Activated CD8-positive, alpha-beta memory T cell treated with anti-CD3 and anti-CD28 coated beads for 24 hours (primary cell): ENCODE measurements around the gene GRAMD2B.
A peak's percentile ranks its signal among the peaks of the same experiment; 100 is the strongest.
"Not testable (repeated sequence)": the region's sequence is repeated elsewhere in the genome, so short reads cannot be mapped to it uniquely, and the experiment has no call there.

Experiments
- DNase-seq: peaks from one replicate; pipeline ENCODE4 v3.0.0-alpha.2; 2020

Gene GRAMD2B, protein sequence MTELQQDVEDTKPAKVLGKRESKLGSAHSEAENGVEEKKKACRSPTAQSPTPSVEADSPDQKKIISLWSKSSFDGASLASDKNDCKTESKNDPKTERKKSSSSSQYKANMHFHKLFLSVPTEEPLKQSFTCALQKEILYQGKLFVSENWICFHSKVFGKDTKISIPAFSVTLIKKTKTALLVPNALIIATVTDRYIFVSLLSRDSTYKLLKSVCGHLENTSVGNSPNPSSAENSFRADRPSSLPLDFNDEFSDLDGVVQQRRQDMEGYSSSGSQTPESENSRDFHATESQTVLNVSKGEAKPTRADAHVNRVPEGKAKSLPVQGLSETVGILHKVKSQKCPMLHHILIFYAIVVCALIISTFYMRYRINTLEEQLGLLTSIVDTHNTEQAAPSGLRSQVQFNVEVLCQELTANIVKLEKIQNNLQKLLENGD

DNA sequence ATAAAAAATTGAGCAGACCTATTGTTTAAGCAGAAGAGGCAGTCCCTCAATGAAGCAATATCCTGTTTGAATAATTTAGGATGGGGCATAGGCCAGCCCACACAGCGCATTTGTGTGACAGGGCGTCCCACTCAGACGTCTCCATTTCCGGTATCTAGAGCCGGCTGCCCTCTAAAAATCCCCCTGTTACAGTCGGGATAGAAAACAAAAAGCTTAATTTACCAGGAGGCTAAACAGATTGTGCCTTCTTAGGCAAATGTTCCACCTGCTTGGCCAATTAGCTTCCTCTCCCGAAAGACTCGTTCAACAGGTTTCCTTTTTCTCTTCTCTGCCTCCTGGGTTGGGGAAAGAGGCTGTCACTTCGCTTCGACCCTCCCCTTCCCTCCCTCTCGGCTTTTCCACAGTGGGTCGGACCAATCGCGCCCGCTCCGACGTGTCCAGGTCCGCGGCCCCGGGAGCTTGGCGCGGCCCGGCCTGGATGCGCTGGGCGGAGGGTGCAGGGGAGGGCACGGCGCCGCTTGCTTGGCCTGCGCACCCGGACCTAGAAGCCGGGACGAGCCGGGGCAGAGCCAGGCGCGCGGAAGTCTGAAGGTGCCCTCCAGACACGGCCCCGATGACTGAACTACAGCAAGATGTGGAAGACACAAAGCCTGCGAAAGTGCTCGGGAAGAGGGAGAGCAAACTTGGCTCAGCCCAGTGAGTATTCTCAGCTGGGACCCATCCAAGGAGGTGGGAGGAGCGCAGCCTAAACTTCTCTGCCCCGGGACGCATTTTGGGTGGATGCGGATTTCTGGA lies at the start of gene GRAMD2B:
Gene GRAMD2B (plus strand): TSS at position 416 of the 795 bp plus-strand sequence. CDS start 198 bp downstream, at position 614.
- DNase-seq = peak; percentile 83

DNA sequence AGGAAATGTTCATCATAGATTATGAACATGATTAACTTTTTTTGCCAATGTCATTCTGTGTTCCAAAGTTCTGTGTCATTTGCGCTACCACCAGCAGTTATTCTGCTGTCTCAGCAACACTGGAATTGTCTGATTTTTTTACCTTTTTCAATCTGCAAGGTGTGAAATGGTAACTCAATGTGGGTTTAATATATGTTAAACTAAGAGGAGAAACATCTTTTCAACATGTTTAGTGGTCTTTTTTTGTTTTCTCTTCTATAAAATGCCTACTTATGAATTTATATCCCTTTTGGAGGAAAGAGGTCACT lies 49.1 kb upstream of the GRAMD2B start:
- no peak for DNase-seq

DNA sequence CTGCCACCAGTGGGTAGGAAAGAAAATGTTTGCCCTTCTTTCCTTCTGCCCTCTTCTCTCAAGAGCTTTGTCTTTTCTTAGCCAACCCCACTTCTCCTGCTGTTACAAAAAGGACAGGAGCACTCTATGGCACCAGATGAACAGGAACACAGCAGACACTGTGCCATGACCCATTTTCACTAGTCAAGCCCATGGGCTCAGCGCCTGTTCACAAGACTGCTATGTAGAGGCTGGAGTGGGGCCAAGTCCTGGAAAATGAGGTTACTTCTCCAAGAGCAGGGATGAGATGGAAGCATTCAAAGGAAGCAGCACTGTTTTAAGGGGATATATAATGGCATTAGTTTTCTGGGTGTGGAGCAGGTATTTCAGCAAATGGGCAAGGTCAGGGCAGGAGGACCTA lies 46.8 kb upstream of the GRAMD2B start:
- DNase-seq = no peak

DNA sequence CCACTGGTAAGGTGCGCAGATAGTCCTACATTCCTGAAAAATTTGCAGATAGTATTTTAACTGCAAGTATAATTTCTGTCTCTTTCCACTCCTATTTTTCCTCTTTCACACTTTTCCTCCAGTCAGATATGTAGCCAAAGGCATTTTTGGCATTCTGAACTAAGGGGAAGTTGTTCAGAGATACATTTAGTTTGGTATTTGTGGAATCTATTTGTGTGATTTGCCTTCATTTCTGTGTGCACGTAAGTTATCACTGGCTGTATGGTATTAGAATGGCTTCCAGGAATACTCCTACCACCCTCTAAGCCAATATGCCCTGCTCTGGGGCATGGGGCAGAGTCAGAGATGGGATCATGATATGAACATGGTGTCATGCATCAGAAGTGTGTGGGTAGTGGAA lies 45.8 kb upstream of the GRAMD2B start:
- DNase-seq = no peak

DNA sequence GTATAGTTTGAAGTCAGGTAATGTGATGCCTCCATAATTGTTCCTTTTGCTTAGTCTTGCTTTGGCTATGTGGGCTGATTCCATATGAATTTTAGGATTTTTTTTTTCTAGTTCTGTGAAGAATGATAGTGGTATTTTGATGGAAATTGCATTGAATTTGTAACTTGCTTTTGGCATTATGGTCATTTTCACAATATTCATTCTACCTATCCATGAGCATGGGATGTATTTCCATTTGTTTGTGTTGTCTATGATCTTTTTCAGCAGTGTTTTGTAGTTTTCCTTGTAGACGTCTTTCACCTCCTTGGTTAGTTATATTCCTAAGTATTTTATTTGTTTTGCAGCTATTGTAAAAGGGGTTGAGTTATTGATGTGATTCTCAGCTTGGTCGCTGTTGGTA lies 42.9 kb upstream of the GRAMD2B start:
- not testable (repeated sequence) for DNase-seq

DNA sequence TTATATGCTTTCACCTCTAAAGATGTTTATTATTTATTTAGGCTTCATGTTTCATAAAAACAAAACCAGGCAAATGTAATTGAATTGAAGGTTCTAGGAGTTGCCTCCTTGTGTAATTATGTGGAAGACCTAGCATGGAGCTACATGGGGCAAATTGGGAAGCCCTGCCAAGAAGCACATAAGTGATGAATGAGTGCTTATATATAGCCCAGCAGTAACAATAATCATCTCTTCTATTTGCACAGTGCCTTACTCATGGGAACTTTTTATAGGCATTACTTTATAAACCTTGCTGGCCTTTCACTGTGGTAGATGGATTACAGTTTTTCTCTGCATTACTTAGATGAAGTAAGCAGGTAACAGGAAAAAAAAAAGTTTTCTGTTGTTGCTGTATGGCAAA lies 40.0 kb upstream of the GRAMD2B start:
- DNase-seq = no peak

DNA sequence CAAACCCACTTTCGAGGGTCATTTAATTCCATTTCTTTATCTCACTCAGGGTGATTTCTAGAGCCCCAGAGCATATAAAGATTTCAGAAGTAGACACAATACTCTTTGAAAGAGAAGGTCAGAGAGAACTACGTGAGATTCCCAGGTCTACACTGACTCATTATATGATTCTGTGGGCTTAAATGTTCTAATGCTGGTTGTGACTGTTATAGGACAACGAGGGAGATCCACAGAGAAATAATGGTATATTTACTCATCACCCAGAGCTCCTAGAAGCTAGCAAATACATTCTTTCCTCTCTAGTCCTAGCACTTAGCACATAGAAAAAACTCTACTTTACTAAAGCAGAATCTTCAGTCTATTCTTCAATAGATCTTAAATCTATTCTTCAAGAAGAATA lies 39.4 kb upstream of the GRAMD2B start:
- no peak for DNase-seq

DNA sequence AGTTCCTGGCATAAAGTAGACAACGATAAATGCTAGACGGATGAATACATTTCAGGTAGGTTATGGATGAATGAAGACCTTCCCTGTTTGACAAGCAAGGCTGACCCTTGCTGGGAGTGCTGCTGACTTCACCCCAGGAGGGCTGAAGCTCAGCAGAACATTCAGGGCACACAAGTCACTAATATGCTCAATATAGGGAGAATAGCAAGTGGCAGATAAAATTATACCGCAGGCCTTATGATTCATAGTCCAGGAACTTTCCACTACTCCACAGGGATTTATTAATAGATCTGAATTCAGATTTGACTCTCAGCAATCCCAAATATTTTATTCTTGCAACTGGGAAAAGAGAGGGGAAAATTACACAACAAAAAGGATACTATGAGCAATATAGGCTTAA lies 38.2 kb upstream of the GRAMD2B start:
- DNase-seq = no peak

DNA sequence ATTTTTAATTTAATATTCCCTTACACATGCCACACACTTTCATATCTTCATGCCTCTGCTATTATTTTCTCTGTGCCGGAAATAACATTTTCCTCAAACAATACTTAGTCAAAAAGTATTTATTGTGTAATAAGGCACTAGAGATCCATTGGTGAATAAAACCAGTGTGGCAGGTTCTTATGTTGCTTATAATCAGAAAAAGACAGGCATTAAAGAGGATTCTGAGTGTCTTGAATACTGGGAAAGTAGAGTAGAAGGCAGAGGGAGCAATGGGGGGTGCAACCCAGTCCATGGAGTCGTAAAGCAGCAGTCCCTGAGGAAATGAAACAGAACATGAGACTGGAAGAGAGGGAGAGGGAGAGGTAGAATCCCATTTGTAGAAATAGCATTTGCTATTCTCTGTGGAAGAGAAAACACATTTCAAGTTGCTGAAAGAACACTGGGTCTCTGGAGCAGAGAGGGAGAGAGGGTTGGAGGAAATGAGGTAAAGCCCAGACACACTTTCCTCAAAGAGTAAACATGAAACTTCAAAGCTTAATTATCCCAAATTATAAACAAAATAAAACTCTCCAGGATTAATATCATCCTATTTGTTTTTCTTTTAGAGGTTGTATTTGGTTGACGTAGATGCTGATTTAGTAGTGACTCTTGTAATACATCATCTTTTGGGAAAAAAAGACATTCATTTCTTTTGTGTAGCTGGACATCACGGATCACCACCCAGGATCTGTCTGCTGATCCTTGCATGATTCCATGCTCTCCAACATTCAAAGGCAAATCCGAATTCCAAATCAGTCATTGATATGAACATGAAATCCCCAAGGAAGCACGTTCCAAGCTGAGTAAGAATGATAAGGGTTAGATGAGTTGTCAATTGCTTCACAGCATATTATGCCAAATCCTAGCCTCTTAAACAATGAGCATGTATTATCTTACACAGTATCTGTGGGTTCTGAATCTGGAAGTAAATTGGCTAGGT lies 37.4 kb upstream of the GRAMD2B start:
- no peak for DNase-seq

DNA sequence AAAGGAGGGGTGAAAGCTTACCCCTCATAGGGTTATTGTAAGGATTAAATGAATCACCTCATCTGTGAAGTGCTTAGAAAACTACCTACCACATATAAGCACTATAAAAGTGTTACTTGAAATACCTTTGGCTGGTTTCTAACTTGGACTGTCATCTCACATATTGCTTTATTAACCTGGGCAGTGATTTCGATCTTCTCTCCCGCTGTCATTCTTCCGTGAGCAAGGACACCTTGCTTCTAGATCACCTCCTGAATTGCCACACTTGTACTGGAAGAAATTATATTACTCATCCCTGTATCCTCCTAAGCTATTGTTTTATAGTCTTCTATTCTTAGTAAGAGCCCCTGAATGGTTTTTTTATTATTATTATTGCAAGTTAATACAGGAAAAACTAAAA lies 34.0 kb upstream of the GRAMD2B start:
- DNase-seq = no peak

DNA sequence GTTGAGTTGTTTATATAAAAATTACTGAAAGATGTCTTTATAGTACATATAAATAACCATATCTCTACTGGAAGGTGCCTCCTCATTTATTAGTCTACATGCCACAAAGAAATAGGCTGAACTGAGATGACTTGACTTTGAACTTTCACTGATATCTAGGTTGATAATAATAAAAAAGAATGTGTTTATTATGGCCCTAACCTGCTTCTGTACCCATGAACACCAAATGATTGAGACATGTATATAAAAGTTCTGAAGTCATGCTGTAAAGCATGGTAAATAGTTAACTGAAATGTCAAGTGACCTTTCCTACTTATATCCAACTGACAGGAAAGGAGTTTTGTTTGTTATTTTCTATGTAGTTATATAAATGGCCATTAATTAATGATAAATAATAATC lies 33.2 kb upstream of the GRAMD2B start:
- DNase-seq = no peak

DNA sequence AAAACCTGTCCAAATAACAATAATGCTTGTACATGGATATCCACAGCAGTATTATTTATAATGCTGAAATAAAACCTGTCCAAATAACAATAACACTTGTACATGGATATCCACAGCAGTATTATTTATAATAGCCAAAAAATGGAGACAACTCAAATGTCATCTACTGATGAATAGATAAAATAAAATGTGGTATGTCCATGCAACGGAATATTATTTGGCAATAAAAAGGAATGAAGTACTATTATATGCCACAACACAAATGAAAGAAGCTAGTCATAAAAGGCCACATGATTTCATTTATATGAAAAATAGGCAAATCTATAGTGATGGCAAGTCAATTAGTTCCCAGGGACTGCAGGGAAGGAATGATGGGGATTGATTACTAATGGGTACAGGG lies 31.8 kb upstream of the GRAMD2B start:
- DNase-seq = no peak

DNA sequence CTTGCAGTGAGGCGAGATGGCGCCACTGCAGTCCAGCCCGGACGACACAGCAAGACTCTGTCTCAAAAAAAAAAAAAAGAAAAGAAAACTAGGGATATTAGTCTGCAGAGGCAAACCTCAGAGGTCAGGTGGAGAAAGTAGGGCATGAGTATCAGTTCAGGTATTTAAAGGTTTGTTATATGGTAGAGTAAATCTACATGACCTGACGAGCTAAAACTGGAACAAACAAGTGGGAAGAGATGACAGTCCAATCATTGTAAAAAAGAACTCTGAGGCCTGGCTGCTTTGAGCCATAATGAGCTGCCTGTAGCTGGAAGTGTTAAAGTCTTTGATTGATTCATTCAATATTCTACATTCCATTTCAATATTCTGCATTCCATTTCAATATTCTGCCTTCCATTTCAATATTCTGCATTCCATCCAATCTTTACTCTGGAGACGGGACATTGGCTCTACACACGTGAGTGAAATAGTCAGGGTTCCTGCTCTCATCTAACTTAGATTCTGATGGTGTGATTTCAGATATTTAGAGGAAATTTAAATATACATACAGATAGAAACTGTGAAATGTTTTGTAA lies 28.9 kb upstream of the GRAMD2B start:
- DNase-seq = no peak

DNA sequence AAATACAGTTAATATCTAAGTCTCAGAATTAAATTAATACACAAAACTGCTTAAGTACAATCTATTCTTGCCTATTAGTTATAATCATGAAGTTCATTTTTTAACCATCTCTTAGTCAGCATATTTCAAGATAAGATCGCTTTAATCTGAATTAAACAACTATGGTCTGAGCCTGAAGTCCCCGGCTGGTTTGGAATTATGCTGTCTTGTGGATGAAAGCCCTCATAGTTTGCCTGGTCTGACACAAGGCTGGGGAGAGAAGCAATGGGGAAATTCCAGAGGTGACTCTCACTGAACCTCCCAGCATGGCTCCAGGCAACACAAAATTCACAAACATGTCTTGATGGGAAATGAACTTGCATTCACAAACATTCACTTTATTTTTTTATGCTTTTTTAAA lies 28.0 kb upstream of the GRAMD2B start:
- DNase-seq = no peak

DNA sequence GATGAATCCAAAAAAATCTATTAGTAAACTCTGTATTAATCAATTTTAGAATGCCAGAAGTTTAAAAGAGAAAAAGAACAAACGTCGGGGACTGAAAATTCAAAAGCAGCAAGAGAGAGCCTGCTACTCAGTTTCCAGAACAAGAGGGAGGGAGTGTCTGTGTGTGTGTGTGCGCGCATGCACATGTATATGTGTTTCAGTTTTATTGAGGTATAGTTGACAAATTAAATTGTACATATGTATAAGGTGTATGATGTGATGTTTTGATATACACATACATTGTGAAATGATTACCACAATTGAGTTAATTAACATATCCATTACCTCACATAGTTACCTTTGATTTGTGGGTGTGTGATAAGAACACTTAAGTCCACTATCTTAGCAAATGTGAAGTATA lies 27.6 kb upstream of the GRAMD2B start:
- DNase-seq = no peak

DNA sequence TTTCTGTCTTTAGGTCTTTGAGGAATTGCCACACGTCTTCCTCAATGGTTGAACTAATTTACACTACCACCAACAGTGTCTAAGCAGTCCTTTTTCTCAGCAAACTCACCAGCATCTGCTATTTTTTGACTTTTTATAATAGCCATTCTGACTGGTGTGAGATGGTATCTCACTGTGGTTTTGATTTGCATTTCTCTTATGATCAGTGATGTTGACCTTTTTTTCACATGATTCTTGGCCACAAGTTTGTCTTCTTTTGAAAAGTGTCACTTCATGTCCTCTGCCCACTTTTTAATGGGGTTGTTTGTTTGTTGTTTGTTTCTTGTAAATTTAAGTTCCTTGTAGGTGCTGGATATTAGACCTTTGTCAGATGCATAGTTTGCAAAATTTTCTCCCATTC lies 26.5 kb upstream of the GRAMD2B start:
- not testable (repeated sequence) for DNase-seq

DNA sequence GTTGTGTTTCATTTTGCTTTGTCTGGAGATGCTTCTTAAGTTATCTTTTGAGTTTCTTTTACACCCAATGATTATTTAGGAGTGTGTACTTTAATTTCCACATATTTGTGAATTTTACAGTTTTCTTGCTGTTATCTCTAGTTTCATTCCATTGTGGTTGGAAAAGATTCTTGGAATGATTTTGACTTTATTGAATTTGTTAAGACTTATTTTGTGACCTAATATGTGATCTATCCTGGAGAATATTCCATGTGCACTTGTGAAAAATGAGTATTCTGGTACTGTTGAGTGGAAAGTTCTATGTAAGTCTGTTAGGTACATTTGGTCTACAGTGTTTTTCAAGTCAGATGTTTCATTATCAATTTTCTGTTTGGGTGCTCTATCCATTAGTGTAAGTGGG lies 24.4 kb upstream of the GRAMD2B start:
- DNase-seq = no peak

DNA sequence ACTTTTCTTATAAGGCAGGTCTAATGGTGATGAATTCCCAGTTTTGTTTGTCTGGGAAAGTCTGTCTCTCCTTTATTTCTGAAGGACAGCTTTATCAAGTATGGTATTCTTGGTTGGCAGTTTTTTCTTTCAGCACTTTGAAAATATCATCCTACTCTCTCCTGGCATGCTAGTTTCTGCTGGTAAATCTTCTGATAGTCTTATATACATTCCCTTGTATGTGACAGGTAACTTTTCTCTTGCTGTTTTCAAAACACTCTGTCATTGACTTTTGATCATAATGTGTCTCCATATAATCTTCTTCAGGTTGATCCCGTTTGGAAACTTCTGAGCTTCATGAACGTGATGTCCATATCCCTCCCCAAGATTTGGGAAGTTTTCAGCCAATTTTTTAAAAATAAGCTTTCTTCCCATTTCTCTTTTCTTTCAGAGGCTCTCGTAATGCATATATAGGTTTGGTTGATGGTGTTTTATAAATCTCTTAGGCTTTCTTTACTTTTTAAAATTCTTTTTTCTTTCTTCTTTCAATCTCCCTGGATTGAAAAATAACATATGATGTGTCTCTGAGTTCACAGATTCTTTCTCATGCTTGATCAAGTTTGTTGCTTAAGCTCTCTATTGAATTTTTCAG lies 22.5 kb upstream of the GRAMD2B start:
- no peak for DNase-seq

DNA sequence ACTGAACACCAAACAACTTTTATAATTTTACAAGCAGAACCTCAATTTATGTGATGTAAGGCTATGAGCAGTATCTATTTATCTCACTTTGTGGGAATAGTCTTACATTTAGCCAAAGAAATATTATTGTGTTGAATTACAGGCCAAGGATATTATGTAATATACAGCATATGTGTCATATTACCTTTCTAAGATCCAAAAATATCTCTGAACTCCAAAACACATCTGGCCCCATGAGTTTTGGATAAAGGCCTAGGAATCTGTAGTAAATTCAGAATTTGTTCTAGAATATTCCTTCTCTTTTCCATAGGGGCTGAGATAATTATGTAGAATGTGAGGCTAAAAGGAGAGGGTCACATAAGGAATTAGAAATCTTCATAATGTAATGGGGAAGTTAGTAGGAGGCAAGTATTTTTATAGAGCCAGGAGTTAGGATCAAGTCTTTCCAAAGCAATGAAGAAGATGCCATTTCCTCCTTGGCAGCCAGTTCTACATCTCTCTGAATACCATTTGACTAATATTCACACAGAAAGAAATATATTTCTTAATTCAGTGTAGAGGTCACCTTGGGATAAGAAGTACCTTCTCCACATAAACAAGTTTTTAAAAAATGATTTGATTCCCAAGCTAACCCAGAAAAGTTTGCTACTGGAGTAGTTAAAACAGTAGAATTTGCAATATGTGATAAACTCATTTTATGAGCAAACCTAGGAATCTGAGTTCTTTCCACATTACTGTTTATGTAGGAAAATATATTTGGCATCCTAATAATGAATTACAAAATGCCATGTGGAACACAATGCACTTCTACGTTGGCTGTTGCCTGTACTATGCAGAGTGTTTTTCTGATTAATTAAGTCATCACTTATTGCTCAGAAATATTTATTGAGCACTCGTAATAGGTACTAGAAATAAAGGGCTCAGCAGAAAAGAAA lies 20.3 kb upstream of the GRAMD2B start:
- no peak for DNase-seq

DNA sequence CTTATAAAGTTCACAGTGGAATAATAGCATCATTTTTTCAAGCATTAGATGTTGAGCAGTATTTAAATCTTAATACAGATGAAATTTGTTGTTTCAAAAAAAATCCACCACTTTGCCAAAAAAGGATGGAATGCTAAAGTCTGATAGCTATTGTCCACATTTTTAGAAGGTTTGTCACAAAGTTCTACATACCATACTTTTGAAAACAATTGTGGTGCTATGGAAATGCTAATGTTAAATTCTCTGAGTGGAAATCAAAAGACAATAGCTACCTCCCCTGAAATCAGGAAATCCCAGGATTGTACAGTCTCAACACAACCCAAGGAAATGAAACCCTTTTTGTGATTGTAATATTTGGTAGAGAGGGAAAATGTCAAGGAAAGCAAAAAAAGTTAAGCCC lies 19.3 kb upstream of the GRAMD2B start:
- no peak for DNase-seq

DNA sequence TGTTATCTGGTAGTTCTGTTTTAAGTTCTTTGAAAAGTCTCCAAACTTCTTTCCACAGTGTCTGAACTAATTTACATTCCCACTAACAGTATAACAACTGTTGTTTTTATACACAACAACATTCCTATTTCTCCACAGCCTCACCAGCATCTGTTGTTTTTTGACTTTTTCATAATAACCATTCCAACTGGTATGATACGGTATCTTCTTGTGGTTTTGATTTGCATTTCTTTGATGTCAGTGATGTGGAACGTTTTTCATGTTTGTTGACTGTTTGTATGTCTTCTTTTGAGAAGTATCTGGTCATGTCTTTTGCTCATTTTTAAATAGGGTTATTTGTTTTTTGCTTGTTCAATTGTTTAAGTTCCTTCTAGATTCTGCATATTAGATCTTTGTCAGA lies 12.6 kb upstream of the GRAMD2B start:
- no peak for DNase-seq
